Embryonic facial prominence (tissue), 1 donor: ENCODE data around the gene RPL38.
"Not testable (repeated sequence)": the region's sequence is repeated elsewhere in the genome, so short reads cannot be mapped to it uniquely, and the experiment has no call there.

ENCODE experiments used
- DNase-seq: peaks from one replicate; pipeline ENCODE4 v3.0.0-alpha.2; 2016; ENCODE audit errors: extremely low spot score

The RPL38 gene

GRCh38 chr17:74183411-74183810 lies 20.1 kb upstream of the RPL38 start:
- DNase-seq = no peak

- DNase-seq = no peak
These were observed 17.8 kb upstream of the RPL38 start for GRCh38 chr17:74185571-74186185.

GRCh38 chr17:74186498-74186897 lies 17.0 kb upstream of the RPL38 start:
- DNase-seq = no peak

GRCh38 chr17:74187761-74188160 lies 15.7 kb upstream of the RPL38 start:
- DNase-seq = no peak

- DNase-seq = not testable (repeated sequence)
These were observed 14.8 kb upstream of the RPL38 start for GRCh38 chr17:74188687-74189086.

- peak; percentile 30 for DNase-seq
These were observed 13.3 kb upstream of the RPL38 start for GRCh38 chr17:74190154-74190553.

GRCh38 chr17:74190807-74191406 lies 12.6 kb upstream of the RPL38 start:
- no peak for DNase-seq

- no peak for DNase-seq
These were observed 10.3 kb upstream of the RPL38 start for GRCh38 chr17:74192950-74193781.

GRCh38 chr17:74194682-74195081 lies 8.8 kb upstream of the RPL38 start:
- DNase-seq = no peak

GRCh38 chr17:74196541-74197317 lies 6.7 kb upstream of the RPL38 start:
- no peak for DNase-seq

GRCh38 chr17:74197801-74198200 lies 5.7 kb upstream of the RPL38 start:
- no peak for DNase-seq

GRCh38 chr17:74198694-74199093 lies 4.8 kb upstream of the RPL38 start:
- DNase-seq = no peak

- no peak for DNase-seq
These were observed 4.0 kb upstream of the RPL38 start for GRCh38 chr17:74199306-74200092.

GRCh38 chr17:74200112-74200511 lies 3.4 kb upstream of the RPL38 start:
- DNase-seq = no peak

- DNase-seq = no peak
These were observed 2.2 kb upstream of the RPL38 start for GRCh38 chr17:74201250-74201649.

- no peak for DNase-seq
These were observed 1.5 kb upstream of the RPL38 start for GRCh38 chr17:74201948-74202347.

GRCh38 chr17:74202938-74203337 lies 540 bp upstream of the RPL38 start:
- no peak for DNase-seq

GRCh38 chr17:74204474-74204873 lies 996 bp downstream of the RPL38 start:
- DNase-seq = no peak

GRCh38 chr17:74205274-74205673 lies 1.8 kb downstream of the RPL38 start:
- DNase-seq = no peak

- DNase-seq = no peak
These were observed 2.9 kb downstream of the RPL38 start for GRCh38 chr17:74206332-74206818.
